ACC112 (cell line): ENCODE measurements around the gene ADGRF4.
"Not testable (repeated sequence)": the region's sequence is repeated elsewhere in the genome, so short reads cannot be mapped to it uniquely, and the experiment has no call there.

Source experiments
- H2AFZ ChIP-seq: fragments of 200-600 bp; sonication (generic); one replicate; pipeline ENCODE4 v1.6.0; 2017; ENCODE audit warnings: antibody characterized with exemption, low read length; ENCODE audit not compliant: unreplicated experiment
- H3K27ac ChIP-seq: fragments of 200-600 bp; sonication (generic); 2 replicates; pipeline ENCODE4 v1.5.1; 2014; ENCODE audit warnings: low read depth, mild to moderate bottlenecking, antibody characterized with exemption, low read length, moderate library complexity
- H3K27me3 ChIP-seq: fragments of 200-600 bp; sonication (generic); 2 replicates; pipeline ENCODE4 v1.6.1; 2014; ENCODE audit warnings: mild to moderate bottlenecking, antibody characterized with exemption, low read length, moderate library complexity, mixed read lengths; ENCODE audit not compliant: insufficient read depth
- H3K36me3 ChIP-seq: fragments of 200-600 bp; sonication (generic); 2 replicates; pipeline ENCODE4 v1.6.1; 2016; ENCODE audit warnings: mild to moderate bottlenecking, antibody characterized with exemption, low read length, moderate library complexity, mixed read lengths; ENCODE audit not compliant: insufficient read depth
- H3K4me1 ChIP-seq: fragments of 200-600 bp; sonication (generic); one replicate; pipeline ENCODE4 v1.6.1; 2016; ENCODE audit warnings: low read length, mixed read lengths; ENCODE audit not compliant: insufficient read depth, unreplicated experiment, control insufficient read depth
- H3K4me3 ChIP-seq: fragments of 200-600 bp; sonication (generic); 2 replicates; pipeline ENCODE4 v1.5.1; 2014; ENCODE audit warnings: mild to moderate bottlenecking, low read depth, low read length
- H3K79me2 ChIP-seq: fragments of 200-600 bp; sonication (generic); one replicate; pipeline ENCODE4 v1.6.0; 2016; ENCODE audit warnings: low read length; ENCODE audit not compliant: control insufficient read depth, unreplicated experiment, insufficient read depth

Gene ADGRF4

DNA sequence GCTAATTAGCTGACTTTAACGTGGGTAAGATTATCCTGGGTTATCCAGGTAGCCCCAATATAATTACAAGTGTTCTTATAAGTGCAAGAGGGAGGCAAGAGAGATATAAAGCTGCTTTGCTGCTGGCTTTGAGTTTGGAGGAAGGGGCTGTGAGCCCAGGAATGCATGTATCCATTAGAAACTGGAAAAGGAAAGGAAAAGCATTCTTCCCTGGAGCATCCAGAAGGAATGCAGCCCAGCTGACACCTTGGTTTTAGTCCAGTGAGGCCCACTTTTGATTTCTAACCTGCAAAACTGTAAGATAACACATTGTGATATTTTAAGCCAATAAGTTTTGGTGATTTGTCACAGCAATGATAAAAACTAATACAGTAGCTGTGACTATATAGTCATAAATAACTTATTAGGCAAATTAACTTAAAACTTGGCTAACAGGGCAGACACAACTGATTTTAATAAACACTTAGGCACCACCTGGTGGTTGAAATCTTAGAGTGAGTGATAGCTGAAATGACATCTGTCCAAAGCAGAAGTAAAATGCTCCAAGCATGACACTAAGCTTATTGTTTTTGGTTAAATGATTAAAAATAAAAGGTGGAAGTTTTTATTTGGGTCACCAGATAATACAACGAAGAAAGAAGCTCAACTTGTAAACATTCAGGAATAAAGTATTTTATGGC, 35.6 kb downstream of the ADGRF4 start:
- Histone ChIP-seq H3K36me3 (no peaks in the 10 kb centered on the region), H3K27ac (no peak overlapping the region), H3K79me2 (no peaks in the 10 kb centered on the region), H3K4me3 (no peak overlapping the region), H3K4me1 (peaks cover 41% of the 10 kb centered on the region), H3K27me3 (no peaks in the 10 kb centered on the region), H2AFZ (no peak overlapping the region)

DNA sequence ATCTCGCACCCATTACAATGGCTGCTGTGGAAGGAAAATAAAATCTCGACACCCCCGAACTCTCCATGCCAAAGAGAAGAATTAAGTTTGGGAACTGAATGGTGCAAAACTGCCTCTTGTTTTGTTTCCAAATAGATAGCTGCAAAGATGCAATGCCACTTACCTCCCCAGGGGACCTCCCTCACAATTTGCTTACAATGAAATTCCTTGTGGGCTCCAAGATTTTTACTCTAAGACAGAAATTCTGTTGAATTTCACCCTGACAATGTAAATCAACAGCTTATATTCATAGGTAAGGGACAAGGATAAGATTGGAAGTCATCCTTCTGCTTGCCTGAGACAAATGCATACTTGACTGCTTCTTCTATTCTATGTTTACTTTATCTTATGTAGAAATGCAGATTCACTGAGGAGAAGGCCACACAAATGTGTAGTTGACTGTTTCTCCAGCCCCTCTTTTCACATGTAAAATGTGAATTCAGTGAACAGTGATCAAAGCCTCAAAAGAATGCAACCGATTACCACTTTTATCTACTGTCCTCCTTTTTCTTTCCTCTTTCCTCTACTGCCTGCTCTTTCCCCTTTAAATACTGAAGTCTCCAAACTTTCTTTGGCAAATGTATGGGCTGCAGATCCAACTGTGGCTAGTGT, 36.6 kb downstream of the ADGRF4 start:
- Histone ChIP-seq H3K27ac (no peak overlapping the region), H3K36me3 (no peaks in the 10 kb centered on the region), H3K4me3 (no peak overlapping the region), H3K27me3 (no peaks in the 10 kb centered on the region), H3K4me1 (peaks cover 32% of the 10 kb centered on the region), H2AFZ (peak overlapping the region; percentile 32), H3K79me2 (no peaks in the 10 kb centered on the region)

DNA sequence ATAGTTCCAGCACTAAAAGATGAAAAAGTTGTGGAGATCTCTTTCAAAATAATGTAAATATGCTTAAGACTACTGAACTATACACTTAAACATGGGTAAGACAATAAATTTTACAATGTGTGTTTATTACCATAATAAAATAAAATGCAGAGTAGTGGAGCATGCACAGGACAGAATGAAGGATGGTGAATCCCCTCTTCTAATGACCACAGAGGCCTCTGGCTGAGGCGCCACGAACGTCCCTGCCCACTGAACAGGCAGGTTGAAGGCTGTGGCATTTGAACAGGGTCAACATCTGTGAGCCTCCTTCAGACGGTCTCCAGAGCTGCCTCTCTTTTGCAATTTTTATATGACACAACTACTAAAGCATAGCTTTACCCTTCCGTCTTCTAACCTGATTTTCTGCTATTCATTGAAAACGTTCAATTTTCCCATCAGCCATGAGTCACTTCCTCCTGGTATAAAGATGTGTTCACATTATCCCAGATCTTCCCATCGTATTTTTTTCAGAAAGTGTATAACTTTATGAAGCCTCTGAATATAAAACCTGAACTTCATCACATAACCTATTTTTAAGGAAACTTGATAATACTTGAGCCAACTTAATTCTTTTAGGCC, 37.8 kb downstream of the ADGRF4 start:
- Histone ChIP-seq H3K27ac (no peak overlapping the region), H3K27me3 (no peaks in the 10 kb centered on the region), H3K36me3 (no peaks in the 10 kb centered on the region), H3K4me1 (peaks cover 25% of the 10 kb centered on the region), H3K79me2 (no peaks in the 10 kb centered on the region), H3K4me3 (no peak overlapping the region), H2AFZ (no peak overlapping the region)

DNA sequence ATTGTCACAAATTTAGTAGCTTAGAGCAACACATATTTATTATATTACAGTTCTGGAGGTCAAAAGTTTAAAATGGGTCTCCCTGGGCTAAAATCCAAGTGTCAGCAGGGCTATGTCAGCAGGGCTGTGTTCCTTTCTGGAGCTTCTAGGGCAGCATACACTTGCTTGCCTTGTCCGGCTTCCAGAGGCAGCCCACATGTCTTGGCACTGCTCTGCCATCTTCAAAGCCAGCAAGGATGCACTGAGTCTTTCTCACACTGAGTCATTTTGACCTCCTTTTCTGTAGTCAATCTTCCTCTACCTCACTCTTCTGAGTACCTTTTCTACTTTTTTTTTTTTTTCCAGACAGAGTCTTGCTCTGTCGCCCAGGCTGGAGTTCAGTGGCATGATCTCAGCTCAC, 39.0 kb downstream of the ADGRF4 start:
- H3K79me2 ChIP-seq: no peaks in the 10 kb centered on the region
- no peaks in the 10 kb centered on the region for H3K27me3 ChIP-seq
- H3K36me3 ChIP-seq: no peaks in the 10 kb centered on the region
- H3K27ac ChIP-seq: no peak overlapping the region
- no peak overlapping the region for H3K4me3 ChIP-seq
- peaks cover 20% of the 10 kb centered on the region for H3K4me1 ChIP-seq
- H2AFZ ChIP-seq: no peak overlapping the region

DNA sequence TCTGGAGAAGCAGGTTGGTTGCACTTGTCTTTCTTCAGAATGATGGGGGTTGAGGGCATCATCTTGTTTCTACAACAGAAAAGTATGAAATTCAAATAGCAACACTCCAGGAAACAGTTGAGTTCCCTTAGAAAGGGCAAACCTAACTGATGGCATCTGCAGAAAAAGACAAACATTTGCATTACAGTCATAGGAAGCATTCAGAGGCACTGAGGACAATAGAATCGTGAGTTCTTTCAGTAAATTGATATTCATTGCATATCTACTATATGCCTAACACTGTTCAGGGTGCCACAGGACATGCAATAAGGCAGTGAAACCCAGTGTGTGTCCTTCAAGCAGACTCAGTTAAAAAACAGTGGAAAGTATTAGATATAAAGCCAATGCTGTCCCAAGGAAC, 42.3 kb downstream of the ADGRF4 start:
- peaks cover 18% of the 10 kb centered on the region for H3K4me1 ChIP-seq
- H3K27me3 ChIP-seq: no peaks in the 10 kb centered on the region
- no peak overlapping the region for H2AFZ ChIP-seq
- H3K4me3 ChIP-seq: no peak overlapping the region
- H3K27ac ChIP-seq: no peak overlapping the region
- H3K79me2 ChIP-seq: no peaks in the 10 kb centered on the region
- no peaks in the 10 kb centered on the region for H3K36me3 ChIP-seq

DNA sequence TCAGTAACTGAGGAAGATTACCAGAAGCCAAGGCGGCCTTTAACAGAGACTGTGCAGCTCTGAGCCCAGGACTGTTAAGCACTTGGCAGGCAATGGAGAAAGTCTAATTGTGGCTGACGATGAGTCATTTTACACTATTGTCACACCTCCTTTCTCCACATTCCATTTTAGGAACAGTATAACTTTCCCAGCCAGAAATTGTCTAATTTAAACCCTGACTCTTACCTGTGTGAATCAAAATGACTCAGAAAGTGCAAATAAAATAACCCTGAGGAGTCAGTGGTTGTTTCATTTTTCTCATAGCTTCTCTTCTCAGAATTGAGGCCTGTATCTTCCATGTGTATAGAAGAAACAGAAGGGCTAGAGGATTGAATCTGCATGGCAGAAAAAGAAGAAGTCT, 43.4 kb downstream of the ADGRF4 start:
- H3K27ac ChIP-seq: no peak overlapping the region
- H3K79me2 ChIP-seq: no peaks in the 10 kb centered on the region
- H3K4me1 ChIP-seq: peaks cover 11% of the 10 kb centered on the region
- H3K36me3 ChIP-seq: no peaks in the 10 kb centered on the region
- no peak overlapping the region for H3K4me3 ChIP-seq
- no peak overlapping the region for H2AFZ ChIP-seq
- no peaks in the 10 kb centered on the region for H3K27me3 ChIP-seq

DNA sequence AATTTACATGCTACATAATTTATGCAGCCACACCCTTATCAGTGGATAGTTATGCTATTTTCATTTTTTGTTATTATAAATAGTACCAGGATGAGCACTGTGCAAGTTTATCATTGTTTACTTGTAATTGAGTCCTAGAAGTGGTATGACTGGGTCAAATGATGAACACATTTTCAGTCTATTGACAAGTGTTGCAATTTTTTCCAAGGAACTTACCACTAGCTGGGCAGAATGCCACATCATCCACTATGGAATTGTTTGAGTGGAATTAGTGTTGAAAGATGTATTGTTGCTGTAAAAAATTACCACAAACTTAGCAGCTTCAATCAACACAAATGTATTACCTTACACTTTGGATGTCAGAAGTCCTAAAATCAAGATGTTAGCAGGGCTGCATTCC, 45.4 kb downstream of the ADGRF4 start:
- no peaks in the 10 kb centered on the region for H3K36me3 ChIP-seq
- no peaks in the 10 kb centered on the region for H3K27me3 ChIP-seq
- peaks cover 7% of the 10 kb centered on the region for H3K4me1 ChIP-seq
- no peak overlapping the region for H3K4me3 ChIP-seq
- H2AFZ ChIP-seq: no peak overlapping the region
- no peaks in the 10 kb centered on the region for H3K79me2 ChIP-seq
- H3K27ac ChIP-seq: no peak overlapping the region

DNA sequence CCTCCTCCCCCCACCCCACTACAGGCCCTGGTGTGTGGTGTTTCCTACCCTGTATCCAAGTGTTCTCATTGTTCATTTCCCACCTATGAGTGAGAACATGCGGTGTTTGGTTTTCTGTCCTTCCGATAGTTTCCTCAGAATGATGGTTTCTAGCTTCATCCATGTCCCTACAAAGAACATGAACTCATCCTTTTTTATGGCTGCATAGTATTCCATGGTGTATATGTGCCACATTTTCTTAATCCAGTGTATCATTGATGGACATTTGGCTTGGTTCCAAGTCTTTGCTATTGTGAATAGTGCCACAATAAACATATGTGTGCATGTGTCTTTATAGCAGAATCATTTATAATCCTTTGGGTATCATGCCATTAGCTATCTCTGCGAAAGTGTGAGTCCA, 46.9 kb downstream of the ADGRF4 start:
- not testable (repeated sequence) for H3K4me1 ChIP-seq, H3K27me3 ChIP-seq, H3K36me3 ChIP-seq, H3K4me3 ChIP-seq, H3K79me2 ChIP-seq, H3K27ac ChIP-seq, H2AFZ ChIP-seq

DNA sequence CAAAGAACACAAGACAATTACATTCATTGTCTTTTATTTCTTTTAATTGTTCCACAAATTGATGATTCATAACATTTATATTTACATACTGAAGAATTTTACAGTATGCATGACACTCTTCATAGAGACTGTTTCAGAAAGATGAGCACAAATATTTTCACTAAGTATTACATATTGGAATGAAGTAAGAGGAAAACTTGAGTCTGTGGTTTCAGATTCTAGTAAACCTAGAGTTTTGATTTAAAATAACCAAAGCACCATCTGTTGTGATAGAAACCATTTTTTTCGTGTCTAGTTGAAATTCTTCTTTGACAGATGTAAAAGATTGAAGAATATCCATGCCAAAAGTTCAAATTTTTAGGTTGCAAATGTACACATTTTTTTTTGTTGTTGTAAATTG, 51.4 kb downstream of the ADGRF4 start:
- Histone ChIP-seq H3K79me2 (no peaks in the 10 kb centered on the region), H3K27ac (no peak overlapping the region), H3K27me3 (no peaks in the 10 kb centered on the region), H3K4me1 (no peaks in the 10 kb centered on the region), H3K4me3 (no peak overlapping the region), H2AFZ (no peak overlapping the region), H3K36me3 (no peaks in the 10 kb centered on the region)

DNA sequence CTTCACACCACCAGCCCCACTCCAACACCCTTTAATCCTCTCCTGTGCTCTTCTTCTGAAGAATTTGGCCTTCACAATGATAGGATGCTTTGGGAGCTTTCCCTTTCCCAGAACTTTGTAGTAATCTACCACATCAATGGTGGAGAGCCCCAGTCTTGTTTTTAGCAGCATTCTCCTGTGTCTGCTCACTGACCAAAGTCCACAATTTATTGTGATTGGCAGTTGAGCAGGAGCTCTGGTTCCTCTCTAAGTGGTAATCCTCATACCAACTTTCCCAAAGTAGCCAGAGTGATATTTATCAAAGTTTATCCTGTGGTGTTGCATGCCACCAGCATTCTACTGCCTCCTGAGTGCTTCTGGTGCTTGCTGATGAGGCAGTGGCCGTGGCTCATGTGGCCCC, 54.4 kb downstream of the ADGRF4 start:
- no peaks in the 10 kb centered on the region for H3K4me1 ChIP-seq
- H3K27ac ChIP-seq: no peak overlapping the region
- H2AFZ ChIP-seq: no peak overlapping the region
- H3K36me3 ChIP-seq: no peaks in the 10 kb centered on the region
- H3K79me2 ChIP-seq: no peaks in the 10 kb centered on the region
- no peak overlapping the region for H3K4me3 ChIP-seq
- H3K27me3 ChIP-seq: no peaks in the 10 kb centered on the region

DNA sequence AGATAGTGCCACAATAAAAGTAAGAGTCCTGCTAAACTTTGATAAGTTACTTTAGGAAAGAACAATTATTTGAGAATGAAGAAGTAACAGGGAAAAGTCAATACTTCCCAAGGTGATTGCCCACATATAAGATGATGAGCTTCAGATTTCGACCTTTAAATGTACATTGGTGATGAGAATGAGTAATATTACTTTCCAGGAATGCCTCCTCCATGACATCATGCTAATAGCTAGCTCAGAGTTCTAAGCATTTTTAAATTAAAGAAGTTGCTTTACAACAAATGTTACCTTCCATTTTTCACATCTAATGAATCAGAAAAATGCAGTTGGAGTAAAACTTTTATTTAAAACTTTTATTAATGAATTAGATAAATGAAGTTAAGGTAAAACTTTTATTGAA, 61.0 kb downstream of the ADGRF4 start:
- H3K4me3 ChIP-seq: no peak overlapping the region
- H3K36me3 ChIP-seq: no peaks in the 10 kb centered on the region
- no peaks in the 10 kb centered on the region for H3K27me3 ChIP-seq
- no peaks in the 10 kb centered on the region for H3K79me2 ChIP-seq
- H3K27ac ChIP-seq: no peak overlapping the region
- H2AFZ ChIP-seq: no peak overlapping the region
- no peaks in the 10 kb centered on the region for H3K4me1 ChIP-seq
